CD14-positive monocyte (primary cell): ENCODE results near the gene CARD19. TPM values are rescaled to one million over a fixed set of nuclear protein-coding genes. Genes with fewer than 3 reads are reported as not detected.

Experiments used
- DNase-seq, 3 donors: peaks; one replicate each; pipeline ENCODE4 v3.0.0-alpha.2; 2011 to 2022
- H2AFZ ChIP-seq: 2 replicates; pipeline ENCODE4 v1.6.0; 2012; ENCODE audit warnings: mild to moderate bottlenecking, low read depth, low read length, inconsistent platforms; ENCODE audit not compliant: insufficient read depth, poor library complexity, severe bottlenecking
- H3K27ac ChIP-seq, 2 donors: 1 replicate in 1 of 2; 2 replicates in 1 of 2; pipeline ENCODE4 v1.5.1; 2012 to 2013; ENCODE audit warnings: low read length in 2 of 2, control low read depth in 1 of 2, inconsistent platforms in 1 of 2, low read depth in 1 of 2, mild to moderate bottlenecking in 1 of 2
- H3K27me3 ChIP-seq, 2 donors: one replicate each; pipeline versions ENCODE4 v1.6.0 to v1.6.1; 2011 to 2013; ENCODE audit warnings: low read length in 2 of 2; ENCODE audit not compliant: control insufficient read depth in 2 of 2, insufficient read depth in 2 of 2
- H3K36me3 ChIP-seq, 2 donors: replicated peaks in 1 of 2; 1 replicate in 1 of 2; 2 replicates in 1 of 2; pipeline versions ENCODE4 v1.5.1 to v1.6.1; 2012 to 2013; ENCODE audit warnings: low read length in 2 of 2, control low read depth in 1 of 2, inconsistent platforms in 1 of 2, mild to moderate bottlenecking in 1 of 2; ENCODE audit not compliant: insufficient read depth in 2 of 2, control insufficient read depth in 1 of 2
- H3K4me1 ChIP-seq, 2 donors: 1 replicate in 1 of 2; 2 replicates in 1 of 2; pipeline versions ENCODE4 v1.5.1 to v1.6.1; 2012 to 2013; ENCODE audit warnings: low read length in 2 of 2, control low read depth in 1 of 2, inconsistent platforms in 1 of 2, mild to moderate bottlenecking in 1 of 2, moderate library complexity in 1 of 2; ENCODE audit not compliant: insufficient read depth in 2 of 2, control insufficient read depth in 1 of 2
- H3K4me2 ChIP-seq: replicated peaks from 2 replicates; pipeline ENCODE3; 2012; ENCODE audit warnings: low read length, moderate library complexity, mild to moderate bottlenecking; ENCODE audit not compliant: poor library complexity, severe bottlenecking; ENCODE audit errors: extremely low read depth
- H3K4me3 ChIP-seq, 3 experiments: fragments of 200-600 bp in 1 of 3; sonication (generic) in 1 of 3; replicated peaks in 1 of 3; 1 replicate in 2 of 3; 2 replicates in 1 of 3; pipeline ENCODE4 v1.5.1; 2011 to 2013; ENCODE audit warnings: low read length in 3 of 3, mild to moderate bottlenecking in 3 of 3, control low read depth in 2 of 3, low read depth in 2 of 3, inconsistent platforms in 1 of 3, moderate library complexity in 1 of 3
- H3K79me2 ChIP-seq: 2 replicates; pipeline ENCODE4 v1.6.0; 2012; ENCODE audit warnings: mild to moderate bottlenecking, control low read depth, inconsistent platforms, low read length, moderate library complexity; ENCODE audit not compliant: insufficient read depth
- H3K9ac ChIP-seq: 2 replicates; pipeline ENCODE4 v1.6.0; 2017; ENCODE audit warnings: low read length, mild to moderate bottlenecking; ENCODE audit not compliant: insufficient read depth, poor library complexity, severe bottlenecking
- H3K9me3 ChIP-seq, 2 donors: replicated peaks in 1 of 2; 1 replicate in 1 of 2; 2 replicates in 1 of 2; pipeline versions ENCODE4 v1.5.1 to v1.6.1; 2012 to 2013; ENCODE audit warnings: low read length in 2 of 2, control low read depth in 1 of 2; ENCODE audit not compliant: control insufficient read depth in 1 of 2, insufficient read depth in 1 of 2
- H4K20me1 ChIP-seq: 2 replicates; pipeline ENCODE4 v1.6.0; 2012; ENCODE audit warnings: mild to moderate bottlenecking, low read length, control low read depth, moderate library complexity; ENCODE audit not compliant: insufficient read depth
- H3K27ac Mint-ChIP-seq, 7 donors: one replicate each; pipeline ENCODE4 v1.8.0; 2020; ENCODE audit warnings: mild to moderate bottlenecking in 7 of 7, mixed read lengths in 7 of 7, moderate library complexity in 6 of 7, inconsistent platforms in 2 of 7
- H3K27me3 Mint-ChIP-seq, 3 donors: one replicate each; pipeline ENCODE4 v1.8.0; 2021 to 2022; ENCODE audit warnings: low read depth in 3 of 3, mild to moderate bottlenecking in 3 of 3, mixed read lengths in 3 of 3, moderate library complexity in 3 of 3, inconsistent platforms in 1 of 3
- H3K36me3 Mint-ChIP-seq, 2 donors: one replicate each; pipeline ENCODE4 v1.8.0; 2020; ENCODE audit warnings: mixed read lengths in 2 of 2, inconsistent platforms in 1 of 2, mild to moderate bottlenecking in 1 of 2
- H3K4me1 Mint-ChIP-seq: one replicate; pipeline ENCODE4 v1.8.0; 2020; ENCODE audit warnings: mild to moderate bottlenecking, mixed read lengths
- H3K4me3 Mint-ChIP-seq, 2 donors: one replicate each; pipeline ENCODE4 v1.8.0; 2020; ENCODE audit warnings: mild to moderate bottlenecking in 2 of 2, mixed read lengths in 2 of 2, moderate library complexity in 1 of 2
- H3K9me3 Mint-ChIP-seq, 7 donors: one replicate each; pipeline ENCODE4 v1.8.0; 2020 to 2022; ENCODE audit warnings: mixed read lengths in 7 of 7, mild to moderate bottlenecking in 6 of 7, moderate library complexity in 6 of 7, inconsistent platforms in 2 of 7
- CTCF ChIP-seq: fragments of 200-600 bp; IDR thresholded peaks from one replicate; pipeline ENCODE4 v1.8.0; 2022; ENCODE audit warnings: antibody characterized with exemption, mild to moderate bottlenecking
- WGBS: methylation state at CpG from one replicate; pipeline ENCODE4 v1.1.5; 2013; ENCODE audit warnings: missing lambda C conversion rate; ENCODE audit not compliant: insufficient coverage; 5-methylcytosine and 5-hydroxymethylcytosine counted together
- intact Hi-C, 2 donors: fragments of 100-400 bp; cut with micrococcal nuclease; formaldehyde crosslinking; loops; one replicate each; pipeline versions ENCODE4 v1.15.0 to v1.15.1; 2023
- polyA plus RNA-seq, 3 donors: library from polyadenylated mRNA; depleted of rRNA in 1 of 3; unstranded in 2 of 3; stranded (reverse) in 1 of 3; fragments of 300-500 nt in 2 of 3; fragments of >200 nt in 1 of 3; fragmentation: Illumina TruSeq in 2 of 3; gene quantifications; 1 replicate in 2 of 3; 2 replicates in 1 of 3; pipeline ENCODE4 v1.2.3, GENCODE V29; 2012 to 2021

Gene CARD19
- polyA plus RNA-seq, 3 donors: 130 to 506 (median 137) TPM

- peak overlapping the region; percentile 93 to 97 for H3K4me3 Mint-ChIP-seq
- intact Hi-C loops: loop anchor here (2.0 to 10.0 kb wide), 8 partner anchors 19 to 467 kb away; partner anchors contain the start of genes BICD2 (in 2 of the 2), FAM120A (in 2 of the 2), FAM120AOS (in 2 of the 2) and NINJ1 (in 1 of the 2)
- peak in 1 of 3 donors; percentile 27 for DNase-seq
- Histone ChIP-seq H3K4me3 (peak overlapping the region; percentile 71 to 98 (median 96)), H3K27ac (peak overlapping the region; percentile 90 to 93), H3K27me3 (no peaks in the 10 kb centered on the region), H3K9me3 (no peaks in the 10 kb centered on the region), H4K20me1 (peaks cover 56% of the 10 kb centered on the region), H3K9ac (peak overlapping the region; percentile 97), H3K4me2 (peak overlapping the region; percentile 98), H3K4me1 (peaks cover 66 to 85% of the 10 kb centered on the region in 2 donors), H3K36me3 (peaks cover 0 to 4% of the 10 kb centered on the region in 2 donors), H2AFZ (no peak overlapping the region), H3K79me2 (peaks cover 64% of the 10 kb centered on the region)
- H3K9me3 Mint-ChIP-seq: peaks cover 0 to 2% (median 0%) of the 10 kb centered on the region in 7 donors
- TF ChIP-seq CTCF: no peak
- peaks cover 76% of the 10 kb centered on the region for H3K4me1 Mint-ChIP-seq
- no peaks in the 10 kb centered on the region for H3K27me3 Mint-ChIP-seq
- peak overlapping the region; percentile 95 to 99 (median 98) for H3K27ac Mint-ChIP-seq
- 47% methylated on average over 10 of the region's 11 CpGs for WGBS
- peaks cover 17 to 21% of the 10 kb centered on the region in 2 donors for H3K36me3 Mint-ChIP-seq
Measured at GRCh38 chr9:93097511-93098201, 1.6 kb downstream of the CARD19 start.

DNA sequence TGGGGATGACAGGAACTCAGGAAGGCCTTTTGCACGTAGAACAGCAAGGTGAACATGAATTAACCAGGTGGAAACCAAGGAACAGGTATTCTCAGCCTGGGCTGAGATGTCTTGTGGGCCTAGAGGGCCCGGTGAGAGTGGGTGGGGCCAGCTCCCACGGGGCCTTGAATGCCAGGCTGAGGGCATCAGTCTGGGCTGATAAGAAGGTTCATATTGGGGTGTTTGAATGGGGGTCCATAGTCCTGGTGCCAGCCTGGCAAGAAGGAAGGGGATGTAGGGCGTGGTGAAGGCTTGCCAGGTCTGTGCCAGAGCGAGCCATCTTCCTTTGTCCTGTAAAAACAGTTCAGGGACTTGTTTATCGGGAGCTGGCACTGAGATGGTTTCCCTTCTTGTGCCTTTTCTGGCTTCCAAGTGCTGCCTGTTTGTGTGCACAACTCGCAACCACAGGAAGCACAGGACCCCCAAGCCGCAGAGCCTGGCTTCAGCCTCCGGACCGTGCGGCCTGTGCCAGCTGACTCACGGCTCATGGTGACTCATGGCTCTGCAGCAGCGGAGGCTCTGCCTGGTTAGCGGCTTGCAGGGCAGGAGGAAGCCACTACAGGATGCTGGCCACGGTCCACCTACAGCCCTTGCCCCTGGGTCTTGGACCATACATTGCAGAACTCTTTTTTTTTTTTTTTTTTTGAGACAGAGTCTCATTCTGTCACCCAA is 2.4 kb downstream of the CARD19 start:
- peaks cover 58 to 83% of the 10 kb centered on the region in 2 donors for H3K4me1 ChIP-seq
- peak; percentile 97 to 99 (median 99) for DNase-seq
- Mint-ChIP-seq H3K4me1 (peaks cover 72% of the 10 kb centered on the region), H3K4me3 (peak overlapping the region; percentile 93 to 97), H3K36me3 (peaks cover 17 to 22% of the 10 kb centered on the region in 2 donors), H3K9me3 (peaks cover 0 to 2% (median 0%) of the 10 kb centered on the region in 7 donors), H3K27me3 (no peaks in the 10 kb centered on the region), H3K27ac (peak overlapping the region; percentile 95 to 99 (median 98))
- no peak overlapping the region for H2AFZ ChIP-seq
- intact Hi-C loops: loop anchor here (5.0 to 10.0 kb wide), 7 partner anchors 34 to 466 kb away; partner anchors contain the start of genes BICD2 (in 2 of the 2), FAM120A (in 2 of the 2), FAM120AOS (in 2 of the 2) and NINJ1 (in 1 of the 2)
- 0% methylated on average over 15 of the region's 15 CpGs for WGBS
- peaks cover 0 to 4% of the 10 kb centered on the region in 2 donors for H3K36me3 ChIP-seq
- H3K79me2 ChIP-seq: peaks cover 71% of the 10 kb centered on the region
- no peaks in the 10 kb centered on the region for H3K9me3 ChIP-seq
- no peak for TF ChIP-seq CTCF
- H3K27me3 ChIP-seq: no peaks in the 10 kb centered on the region
- peak overlapping the region; percentile 90 to 93 for H3K27ac ChIP-seq
- peaks cover 63% of the 10 kb centered on the region for H4K20me1 ChIP-seq
- H3K9ac ChIP-seq: peak overlapping the region; percentile 97
- peak overlapping the region; percentile 71 to 98 (median 96) for H3K4me3 ChIP-seq
- H3K4me2 ChIP-seq: peak overlapping the region; percentile 98
